A549 (cell line): Measurements from ENCODE around the gene NR3C1. TPM values are rescaled to one million over a fixed set of nuclear protein-coding genes. Genes with fewer than 3 reads are reported as not detected.

Experiments
- ATAC-seq, 2 experiments: fragments of 200-7000 bp in 1 of 2; fragments of >200 bp in 1 of 2; cut with Nextera tagmentation in 1 of 2; cut with Tn5 transposase in 1 of 2; 3 replicates each; pipeline versions ENCODE4 v1.8.0 to v1.9.1; 2018 to 2020; ENCODE audit warnings: mild to moderate bottlenecking in 1 of 2, moderate library complexity in 1 of 2
- CTCF ChIA-PET: fragments of 300-600 bp; sonication (Branson Sonifier 250); formaldehyde crosslinking; extraction: SDS; loops from one replicate; lab custom pipeline; 2021; ENCODE audit warnings: antibody characterized with exemption, inconsistent platforms; lab: Yijun Ruan, JAX
- POLR2A ChIA-PET: fragments of 350-600 bp; formaldehyde crosslinking; extraction: SDS; loops from one replicate; lab custom pipeline; 2021; ENCODE audit warnings: antibody characterized with exemption, inconsistent platforms; lab: Yijun Ruan, JAX
- DNase-seq, 2 experiments: peaks; one replicate each; pipeline versions ENCODE4 v3.0.0 to v3.0.0-alpha.2; 2011 to 2016; ENCODE audit warnings: low read depth in 1 of 2, low spot score in 1 of 2
- FAIRE-seq: peaks from 2 replicates; lab custom pipeline; 2011; peaks lifted over from hg19 to GRCh38; lab: Jason Lieb, UNC
- H3K27ac ChIP-seq, 2 experiments: fragments of >200 bp; sonication (Bioruptor Twin); formaldehyde crosslinking; 3 replicates each; pipeline ENCODE4 v1.5.1; 2016 to 2017
- H3K4me1 ChIP-seq: fragments of >200 bp; sonication (Bioruptor Twin); formaldehyde crosslinking; 3 replicates; pipeline ENCODE4 v1.6.1; 2016
- H3K4me2 ChIP-seq: fragments of >200 bp; sonication (Bioruptor Twin); formaldehyde crosslinking; 3 replicates; pipeline ENCODE4 v1.6.1; 2016
- H3K4me3 ChIP-seq: fragments of >200 bp; sonication (Bioruptor Twin); formaldehyde crosslinking; 3 replicates; pipeline ENCODE4 v1.5.1; 2016
- H3K9me3 ChIP-seq: fragments of >200 bp; sonication (Bioruptor Twin); formaldehyde crosslinking; 3 replicates; pipeline ENCODE4 v1.6.1; 2016
- CBX8 ChIP-seq: fragments of 200-600 bp; sonication (generic); IDR thresholded peaks from 2 replicates; pipeline ENCODE4 v1.6.1; 2016
- CEBPB ChIP-seq, 2 experiments: fragments of >200 bp in 1 of 2; sonication (Bioruptor Twin) in 1 of 2; formaldehyde crosslinking in 1 of 2; IDR thresholded peaks; 2 replicates each; pipeline ENCODE4 v1.6.1; 2012 to 2016
- CHD2 ChIP-seq: fragments of 150-350 bp; IDR thresholded peaks from 2 replicates; pipeline ENCODE4 v1.6.1; 2014; ENCODE audit warnings: low read length; ENCODE audit not compliant: partially characterized antibody
- E2F6 ChIP-seq: IDR thresholded peaks from 2 replicates; pipeline ENCODE4 v1.6.1; 2012; ENCODE audit warnings: low read depth, borderline replicate concordance
- FOSB ChIP-seq: fragments of 250-450 bp; sonication (Bioruptor Pico); IDR thresholded peaks from 2 replicates; pipeline ENCODE4 v1.5.0; 2020; ENCODE audit warnings: mild to moderate bottlenecking, moderate library complexity
- FOSL2 ChIP-seq, 2 experiments: fragments of 450-650 bp in 1 of 2; fragments of >200 bp in 1 of 2; sonication (Bioruptor Twin) in 1 of 2; formaldehyde crosslinking; IDR thresholded peaks; 2 replicates each; pipeline versions ENCODE4 v1.5.0 to v1.6.1; 2016 to 2020; ENCODE audit warnings: mild to moderate bottlenecking in 1 of 2, moderate library complexity in 1 of 2
- FOXS1 ChIP-seq: fragments of 250-450 bp; sonication (Bioruptor Pico); IDR thresholded peaks from 2 replicates; pipeline ENCODE4 v1.5.0; 2020; ENCODE audit warnings: mild to moderate bottlenecking, moderate library complexity
- HOXA7 ChIP-seq: fragments of 250-450 bp; sonication (Bioruptor Pico); IDR thresholded peaks from 2 replicates; pipeline ENCODE4 v1.5.0; 2020; ENCODE audit warnings: mild to moderate bottlenecking, moderate library complexity
- JUN ChIP-seq, 2 experiments: fragments of >200 bp; sonication (Bioruptor Twin); formaldehyde crosslinking; IDR thresholded peaks; 2 replicates in 1 of 2; 3 replicates in 1 of 2; pipeline ENCODE4 v1.6.1; 2016 to 2017
- JUNB ChIP-seq: fragments of >200 bp; sonication (Bioruptor Twin); formaldehyde crosslinking; IDR thresholded peaks from 2 replicates; pipeline ENCODE4 v1.6.1; 2016
- KDM1A ChIP-seq: fragments of 200-600 bp; sonication (generic); IDR thresholded peaks from 2 replicates; pipeline ENCODE4 v1.6.1; 2016; ENCODE audit warnings: low read depth, mild to moderate bottlenecking
- POLR2AphosphoS2 ChIP-seq: conservative IDR thresholded peaks from 2 replicates; pipeline ENCODE4 v1.6.1; 2012; ENCODE audit warnings: low read length, improper control_type of control experiment, inconsistent platforms
- RARB ChIP-seq: fragments of 250-450 bp; sonication (Bioruptor Pico); IDR thresholded peaks from 2 replicates; pipeline ENCODE4 v1.8.0; 2021; ENCODE audit warnings: mild to moderate bottlenecking, moderate library complexity
- REST ChIP-seq: fragments of 200-600 bp; sonication (generic); IDR thresholded peaks from 2 replicates; pipeline ENCODE4 v1.6.1; 2016; ENCODE audit warnings: antibody characterized with exemption, mild to moderate bottlenecking, moderate library complexity
- ZFP36 ChIP-seq: fragments of 450-650 bp; IDR thresholded peaks from 2 replicates; pipeline ENCODE4 v1.6.1; 2014; ENCODE audit warnings: borderline replicate concordance; ENCODE audit not compliant: partially characterized antibody
- WGBS: methylation state at CpG from one replicate; pipeline ENCODE4 v1.1.6; 2017; ENCODE audit errors: missing lambda C conversion rate; 5-methylcytosine and 5-hydroxymethylcytosine counted together
- polyA plus RNA-seq, 4 experiments: library from polyadenylated mRNA; depleted of rRNA in 3 of 4; stranded (reverse); fragments of >200 nt; fragmentation: RNase III in 1 of 4; extraction: RNeasy Plus Mini Kit Qiagen cat#74134 plus additional on column Dnase treatment in 1 of 4; gene quantifications; 2 replicates in 3 of 4; 3 replicates in 1 of 4; pipeline ENCODE4 v1.2.3, GENCODE V29; 2011 to 2017

Gene NR3C1
- polyA plus RNA-seq, 2 of the 4 experiments (the other 2 are of a cell fraction), result 46.5 to 73.0 TPM

GRCh38 chr5:143379606-143380005 lies 23.9 kb downstream of the NR3C1 start:
- DNase-seq, result no peak
- Histone ChIP-seq H3K4me2 (no peak overlapping the region), H3K9me3 (peaks cover 8% of the 10 kb centered on the region; the same call in 2 of the 3 replicates)
- CTCF ChIA-PET, result interaction anchor here (0.9 kb wide), 1 partner anchor 12 kb away, joined by 3 read pairs; no protein-coding TSS in a partner anchor
- POLR2A ChIA-PET, result no interaction called here
- no peak for TF ChIP-seq CHD2
- no peak for TF ChIP-seq JUN (IDR thresholded peaks at IDR 0.05)
- no peak for TF ChIP-seq KDM1A
- TF ChIP-seq FOSB (CRISPR knock-in tag), result 0 out of 2 replicates have a peak, but pooled peaks have one; percentile 61
- no peak for TF ChIP-seq FOXS1
- TF ChIP-seq, all 56 proteins: peak for 1
- FAIRE-seq (no peak), ATAC-seq (no peak)
- Histone ChIP-seq H3K4me3 (no peak overlapping the region), H3K27ac (no peak overlapping the region), H3K4me1 (peaks cover 56% of the 10 kb centered on the region)
- WGBS, result 90% methylated on average over 2 of the region's 2 CpGs

GRCh38 chr5:143376911-143377813 lies 26.3 kb downstream of the NR3C1 start:
- peak overlapping the region; percentile 1 to 73; a peak in 3 of 6 replicates for H3K27ac ChIP-seq
- DNase-seq, result peak in 1 of 2 experiments; percentile 64
- no peak overlapping the region for H3K4me3 ChIP-seq
- peak; percentile 70 to 76 for ATAC-seq
- H3K4me2 ChIP-seq, result peak overlapping the region; percentile 53
- 65% methylated on average over 5 of the region's 5 CpGs for WGBS
- TF ChIP-seq RARB (CRISPR knock-in tag) (peak; percentile 32; the same call in 1 of the 2 replicates), POLR2AphosphoS2 (peak; percentile 95), E2F6 (no peak), HOXA7 (CRISPR knock-in tag) (0 out of 2 replicates have a peak, but pooled peaks have one; percentile 7), JUNB (peak; percentile 35; the same call in 1 of the 2 replicates), FOSL2 (IDR thresholded peaks at IDR 0.05) (0 out of 2 replicates have a peak, but pooled peaks have one; percentile 28), FOSL2 (CRISPR knock-in tag; IDR thresholded peaks at IDR 0.05) (peak; percentile 76), FOSB (CRISPR knock-in tag) (0 out of 2 replicates have a peak, but pooled peaks have one; percentile 31), CHD2 (no peak), REST (no peak), ZFP36 (no peak), CEBPB (IDR thresholded peaks at IDR 0.05) (peak; percentile 45 to 76; a peak in 3 of 4 replicates), CBX8 (no peak)
- CTCF ChIA-PET, result interaction anchor here (0.6 to 1.3 kb wide), 6 partner anchors 12 to 677 kb away, joined by 3 to 4 read pairs (median 3); partner anchors contain the start of gene NR3C1
- FAIRE-seq, result no peak
- H3K4me1 ChIP-seq, result peaks cover 75% of the 10 kb centered on the region
- H3K9me3 ChIP-seq, result no peaks in the 10 kb centered on the region
- POLR2A ChIA-PET, result interaction anchor here (0.6 to 1.1 kb wide), 2 partner anchors 19 to 165 kb away, joined by 3 to 4 read pairs; no protein-coding TSS in a partner anchor
